Bronchial epithelial cell (primary cell): ENCODE measurements around the gene FAM107A. TPM values are rescaled to one million over a fixed set of nuclear protein-coding genes. Genes with fewer than 3 reads are reported as not detected.
"Not testable (repeated sequence)": the region's sequence is repeated elsewhere in the genome, so short reads cannot be mapped to it uniquely, and the experiment has no call there.

Source experiments
- DNase-seq: peaks from one replicate; pipeline ENCODE4 v3.0.0-alpha.2; 2010; ENCODE audit warnings: low read depth
- FAIRE-seq: peaks from 2 replicates; lab custom pipeline; 2011; peaks lifted over from hg19 to GRCh38; lab: Jason Lieb, UNC
- H3K27me3 ChIP-seq: 2 replicates; pipeline ENCODE4 v1.5.1; 2011; ENCODE audit warnings: low read length; ENCODE audit not compliant: control insufficient read depth, insufficient read depth
- H3K36me3 ChIP-seq: 2 replicates; pipeline ENCODE4 v1.5.1; 2011; ENCODE audit warnings: low read length; ENCODE audit not compliant: control insufficient read depth, insufficient read depth
- H3K4me3 ChIP-seq: 2 replicates; pipeline ENCODE4 v1.5.1; 2011; ENCODE audit warnings: mild to moderate bottlenecking, low read depth, low read length, control low read depth
- CTCF ChIP-seq: IDR thresholded peaks from 2 replicates; pipeline ENCODE4 v1.5.1; 2011; ENCODE audit warnings: mild to moderate bottlenecking, moderate library complexity, low read length, control low read depth, inconsistent platforms; ENCODE audit not compliant: insufficient read depth, severe bottlenecking
- total RNA-seq: library from RNA; depleted of rRNA; stranded (reverse); fragments of >200 nt; gene quantifications from 2 replicates; pipeline ENCODE4 v1.2.1, GENCODE V29; 2014

The FAM107A gene
- total RNA-seq, 1 donor from 2014 or later = not detected

- FAIRE-seq (peak; percentile 55), DNase-seq (no peak)
- Histone ChIP-seq H3K4me3 (no peak overlapping the region), H3K36me3 (no peaks in the 10 kb centered on the region), H3K27me3 (no peaks in the 10 kb centered on the region)
- TF ChIP-seq CTCF = peak; percentile 17
Observed at GRCh38 chr3:58529516-58530353, 47.5 kb downstream of the FAM107A start.

GRCh38 chr3:58528629-58529028 is 48.6 kb downstream of the FAM107A start:
- no peaks in the 10 kb centered on the region for H3K36me3 ChIP-seq
- FAIRE-seq = no peak
- no peak for TF ChIP-seq CTCF
- peak; percentile 77 for DNase-seq
- no peaks in the 10 kb centered on the region for H3K27me3 ChIP-seq
- no peak overlapping the region for H3K4me3 ChIP-seq

- H3K36me3 ChIP-seq, DNase-seq, H3K4me3 ChIP-seq, FAIRE-seq, H3K27me3 ChIP-seq: not testable (repeated sequence)
Observed at GRCh38 chr3:58527440-58527839, 49.8 kb downstream of the FAM107A start.

GRCh38 chr3:58526515-58526957 is 50.7 kb downstream of the FAM107A start:
- Histone ChIP-seq H3K4me3 (no peak overlapping the region), H3K27me3 (no peaks in the 10 kb centered on the region), H3K36me3 (no peaks in the 10 kb centered on the region)
- no peak for TF ChIP-seq CTCF
- DNase-seq (peak; percentile 92), FAIRE-seq (peak; percentile 90)

GRCh38 chr3:58524326-58524888 is 52.8 kb downstream of the FAM107A start:
- DNase-seq (no peak), FAIRE-seq (no peak)
- no peaks in the 10 kb centered on the region for H3K27me3 ChIP-seq
- H3K36me3 ChIP-seq = no peaks in the 10 kb centered on the region
- TF ChIP-seq CTCF = no peak
- H3K4me3 ChIP-seq = no peak overlapping the region

- Histone ChIP-seq H3K27me3 (no peaks in the 10 kb centered on the region), H3K4me3 (no peak overlapping the region), H3K36me3 (no peaks in the 10 kb centered on the region)
- DNase-seq (no peak), FAIRE-seq (no peak)
- TF ChIP-seq CTCF = no peak
Observed at GRCh38 chr3:58522759-58523425, 54.3 kb downstream of the FAM107A start.
